GM23338 (cell line): ENCODE results near the gene OR1J2. TPM values are rescaled to one million over a fixed set of nuclear protein-coding genes. Genes with fewer than 3 reads are reported as not detected.

Experiments used
- ATAC-seq: fragments of 200-7000 bp; cut with Tn5 transposase; 3 replicates; pipeline ENCODE4 v1.9.1; 2020
- DNase-seq: peaks from one replicate; pipeline ENCODE4 v3.0.0-alpha.2; 2015; ENCODE audit warnings: low spot score
- H2AFZ ChIP-seq: fragments of 200-600 bp; sonication (generic); 2 replicates; pipeline ENCODE4 v1.8.0; 2016; ENCODE audit warnings: antibody characterized with exemption, mild to moderate bottlenecking, moderate library complexity
- H3F3A ChIP-seq: fragments of 200-600 bp; sonication (generic); replicated peaks from 2 replicates; pipeline ENCODE4 v1.8.0; 2017; ENCODE audit warnings: antibody characterized with exemption, mixed run types, low read depth
- H3K27ac ChIP-seq: fragments of 200-600 bp; sonication (generic); 2 replicates; pipeline ENCODE4 v1.6.1; 2016; ENCODE audit warnings: low read depth
- H3K27me3 ChIP-seq: fragments of 200-600 bp; sonication (generic); 2 replicates; pipeline ENCODE4 v1.8.0; 2016; ENCODE audit warnings: mild to moderate bottlenecking, mixed run types, moderate library complexity; ENCODE audit not compliant: insufficient read depth
- H3K36me3 ChIP-seq: fragments of 200-600 bp; sonication (generic); 2 replicates; pipeline ENCODE4 v1.8.0; 2016; ENCODE audit warnings: mild to moderate bottlenecking; ENCODE audit not compliant: insufficient read depth
- H3K4me1 ChIP-seq: fragments of 200-600 bp; sonication (generic); 2 replicates; pipeline ENCODE4 v1.8.0; 2016; ENCODE audit warnings: mild to moderate bottlenecking, moderate library complexity; ENCODE audit not compliant: insufficient read depth
- H3K4me2 ChIP-seq: fragments of 200-600 bp; sonication (generic); 2 replicates; pipeline ENCODE4 v1.7.1; 2017; ENCODE audit warnings: mixed run types
- H3K4me3 ChIP-seq: fragments of 200-600 bp; sonication (generic); 2 replicates; pipeline ENCODE4 v1.6.1; 2016; ENCODE audit warnings: mixed run types
- H3K79me2 ChIP-seq: fragments of 200-600 bp; sonication (generic); replicated peaks from 2 replicates; pipeline ENCODE4 v1.8.0; 2017; ENCODE audit warnings: mild to moderate bottlenecking; ENCODE audit not compliant: insufficient read depth
- H3K9me2 ChIP-seq: fragments of 200-600 bp; sonication (generic); 2 replicates; pipeline ENCODE4 v1.8.0; 2017; ENCODE audit not compliant: insufficient read depth
- H4K20me1 ChIP-seq: fragments of 200-600 bp; sonication (generic); replicated peaks from 2 replicates; pipeline ENCODE4 v1.8.0; 2017; ENCODE audit warnings: mild to moderate bottlenecking; ENCODE audit not compliant: insufficient read depth
- H3K27ac Mint-ChIP-seq: 2 replicates; pipeline ENCODE4 v1.8.0; 2020; ENCODE audit warnings: inconsistent platforms, mild to moderate bottlenecking, moderate library complexity, mixed read lengths
- H3K27me3 Mint-ChIP-seq: 3 replicates; pipeline ENCODE4 v1.8.0; 2022; ENCODE audit warnings: low read depth, mild to moderate bottlenecking, moderate library complexity, mixed read lengths, inconsistent platforms; ENCODE audit not compliant: insufficient read depth, poor library complexity
- H3K36me3 Mint-ChIP-seq: 3 replicates; pipeline ENCODE4 v1.8.0; 2021; ENCODE audit warnings: low read depth, mild to moderate bottlenecking, inconsistent platforms, moderate library complexity, mixed read lengths
- H3K4me1 Mint-ChIP-seq: 3 replicates; pipeline ENCODE4 v1.8.0; 2020; ENCODE audit warnings: mild to moderate bottlenecking, inconsistent platforms, mixed read lengths
- H3K4me3 Mint-ChIP-seq: 3 replicates; pipeline ENCODE4 v1.8.0; 2021; ENCODE audit warnings: moderate library complexity, mild to moderate bottlenecking, inconsistent platforms, mixed read lengths
- H3K9me3 Mint-ChIP-seq: 3 replicates; pipeline ENCODE4 v1.8.0; 2020; ENCODE audit warnings: moderate library complexity, mild to moderate bottlenecking, inconsistent platforms, mixed read lengths
- CREB1 ChIP-seq: fragments of 250-450 bp; sonication (Bioruptor Pico); IDR thresholded peaks from 2 replicates; pipeline ENCODE4 v1.5.0; 2020; ENCODE audit warnings: low read depth, mild to moderate bottlenecking, moderate library complexity
- CTCF ChIP-seq, 2 experiments: fragments of 200-600 bp in 1 of 2; sonication (generic) in 1 of 2; conservative IDR thresholded peaks; 2 replicates each; pipeline versions ENCODE4 v1.5.1 to v1.6.1; 2016 to 2017; ENCODE audit warnings: antibody characterized with exemption in 2 of 2, low read depth in 2 of 2, mild to moderate bottlenecking in 2 of 2, moderate library complexity in 1 of 2
- EZH2 ChIP-seq: fragments of 200-600 bp; sonication (generic); IDR thresholded peaks from one replicate; pipeline ENCODE4 v1.8.0; 2017; ENCODE audit warnings: antibody characterized with exemption, mild to moderate bottlenecking, low read depth; ENCODE audit not compliant: unreplicated experiment
- EZH2phosphoT487 ChIP-seq: fragments of 200-600 bp; sonication (generic); IDR thresholded peaks from one replicate; pipeline ENCODE4 v1.8.1; 2018; ENCODE audit warnings: antibody characterized with exemption; ENCODE audit not compliant: unreplicated experiment
- JUNB ChIP-seq: IDR thresholded peaks from one replicate; pipeline ENCODE4 v1.6.1; 2016; ENCODE audit warnings: antibody characterized with exemption; ENCODE audit not compliant: unreplicated experiment
- NANOG ChIP-seq: IDR thresholded peaks from 2 replicates; pipeline ENCODE4 v1.6.1; 2016; ENCODE audit warnings: antibody characterized with exemption, borderline replicate concordance
- POLR2AphosphoS5 ChIP-seq: IDR thresholded peaks from 2 replicates; pipeline ENCODE4 v1.6.1; 2016; ENCODE audit warnings: antibody characterized with exemption, low read depth
- REST ChIP-seq: IDR thresholded peaks from one replicate; pipeline ENCODE4 v1.6.1; 2018; ENCODE audit warnings: antibody characterized with exemption; ENCODE audit not compliant: unreplicated experiment
- STAT1 ChIP-seq: IDR thresholded peaks from one replicate; pipeline ENCODE4 v1.6.1; 2016; ENCODE audit warnings: antibody characterized with exemption; ENCODE audit not compliant: unreplicated experiment
- ZNF114 ChIP-seq: fragments of 250-450 bp; sonication (Bioruptor Pico); IDR thresholded peaks from 2 replicates; pipeline ENCODE4 v1.5.0; 2020; ENCODE audit warnings: mild to moderate bottlenecking, moderate library complexity
- ZNF331 ChIP-seq: fragments of 250-450 bp; sonication (Bioruptor Pico); IDR thresholded peaks from 2 replicates; pipeline ENCODE4 v1.5.0; 2020; ENCODE audit warnings: low read depth, mild to moderate bottlenecking, moderate library complexity
- polyA plus RNA-seq: library from polyadenylated mRNA; unstranded; fragments of >200 nt; fragmentation: Nextera tagmentation; extraction: Ambion mirVana; gene quantifications from 2 replicates; pipeline ENCODE4 v1.2.1, GENCODE V29; 2016
- total RNA-seq: library from RNA; depleted of rRNA; stranded (reverse); fragments of >200 nt; shearing (Covaris generic); gene quantifications from 2 replicates; pipeline ENCODE4 v1.2.3, GENCODE V29; 2014
- TF ChIP-seq, protein P1 (sequence below): IDR thresholded peaks from 2 replicates; pipeline ENCODE4 v1.6.1; 2016; ENCODE audit warnings: antibody characterized with exemption
- TF ChIP-seq, protein P2 (sequence below): fragments of 250-450 bp; sonication (Bioruptor Pico); IDR thresholded peaks from 2 replicates; pipeline ENCODE4 v1.5.0; 2020; ENCODE audit warnings: mild to moderate bottlenecking, moderate library complexity

The OR1J2 gene
- total and polyA plus RNA-seq, 2 experiments from 2014 or later: not detected

GRCh38 chr9:122468735-122469134, 41.9 kb upstream of the OR1J2 start:
- TF ChIP-seq ZNF331: no peak
- TF ChIP-seq STAT1: no peak
- no peak for TF ChIP-seq ZNF114 (CRISPR knock-in tag)
- TF ChIP-seq POLR2AphosphoS5: no peak
- TF ChIP-seq, protein P1, sequence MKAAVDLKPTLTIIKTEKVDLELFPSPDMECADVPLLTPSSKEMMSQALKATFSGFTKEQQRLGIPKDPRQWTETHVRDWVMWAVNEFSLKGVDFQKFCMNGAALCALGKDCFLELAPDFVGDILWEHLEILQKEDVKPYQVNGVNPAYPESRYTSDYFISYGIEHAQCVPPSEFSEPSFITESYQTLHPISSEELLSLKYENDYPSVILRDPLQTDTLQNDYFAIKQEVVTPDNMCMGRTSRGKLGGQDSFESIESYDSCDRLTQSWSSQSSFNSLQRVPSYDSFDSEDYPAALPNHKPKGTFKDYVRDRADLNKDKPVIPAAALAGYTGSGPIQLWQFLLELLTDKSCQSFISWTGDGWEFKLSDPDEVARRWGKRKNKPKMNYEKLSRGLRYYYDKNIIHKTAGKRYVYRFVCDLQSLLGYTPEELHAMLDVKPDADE: no peak
- TF ChIP-seq JUNB: no peak
- TF ChIP-seq EZH2phosphoT487: no peak
- no peak for TF ChIP-seq EZH2
- no peak for TF ChIP-seq REST
- TF ChIP-seq CTCF (conservative IDR thresholded peaks at IDR 0.05; ENCODE audit: low read depth in 2 of 2): no peak
- TF ChIP-seq, protein P2, sequence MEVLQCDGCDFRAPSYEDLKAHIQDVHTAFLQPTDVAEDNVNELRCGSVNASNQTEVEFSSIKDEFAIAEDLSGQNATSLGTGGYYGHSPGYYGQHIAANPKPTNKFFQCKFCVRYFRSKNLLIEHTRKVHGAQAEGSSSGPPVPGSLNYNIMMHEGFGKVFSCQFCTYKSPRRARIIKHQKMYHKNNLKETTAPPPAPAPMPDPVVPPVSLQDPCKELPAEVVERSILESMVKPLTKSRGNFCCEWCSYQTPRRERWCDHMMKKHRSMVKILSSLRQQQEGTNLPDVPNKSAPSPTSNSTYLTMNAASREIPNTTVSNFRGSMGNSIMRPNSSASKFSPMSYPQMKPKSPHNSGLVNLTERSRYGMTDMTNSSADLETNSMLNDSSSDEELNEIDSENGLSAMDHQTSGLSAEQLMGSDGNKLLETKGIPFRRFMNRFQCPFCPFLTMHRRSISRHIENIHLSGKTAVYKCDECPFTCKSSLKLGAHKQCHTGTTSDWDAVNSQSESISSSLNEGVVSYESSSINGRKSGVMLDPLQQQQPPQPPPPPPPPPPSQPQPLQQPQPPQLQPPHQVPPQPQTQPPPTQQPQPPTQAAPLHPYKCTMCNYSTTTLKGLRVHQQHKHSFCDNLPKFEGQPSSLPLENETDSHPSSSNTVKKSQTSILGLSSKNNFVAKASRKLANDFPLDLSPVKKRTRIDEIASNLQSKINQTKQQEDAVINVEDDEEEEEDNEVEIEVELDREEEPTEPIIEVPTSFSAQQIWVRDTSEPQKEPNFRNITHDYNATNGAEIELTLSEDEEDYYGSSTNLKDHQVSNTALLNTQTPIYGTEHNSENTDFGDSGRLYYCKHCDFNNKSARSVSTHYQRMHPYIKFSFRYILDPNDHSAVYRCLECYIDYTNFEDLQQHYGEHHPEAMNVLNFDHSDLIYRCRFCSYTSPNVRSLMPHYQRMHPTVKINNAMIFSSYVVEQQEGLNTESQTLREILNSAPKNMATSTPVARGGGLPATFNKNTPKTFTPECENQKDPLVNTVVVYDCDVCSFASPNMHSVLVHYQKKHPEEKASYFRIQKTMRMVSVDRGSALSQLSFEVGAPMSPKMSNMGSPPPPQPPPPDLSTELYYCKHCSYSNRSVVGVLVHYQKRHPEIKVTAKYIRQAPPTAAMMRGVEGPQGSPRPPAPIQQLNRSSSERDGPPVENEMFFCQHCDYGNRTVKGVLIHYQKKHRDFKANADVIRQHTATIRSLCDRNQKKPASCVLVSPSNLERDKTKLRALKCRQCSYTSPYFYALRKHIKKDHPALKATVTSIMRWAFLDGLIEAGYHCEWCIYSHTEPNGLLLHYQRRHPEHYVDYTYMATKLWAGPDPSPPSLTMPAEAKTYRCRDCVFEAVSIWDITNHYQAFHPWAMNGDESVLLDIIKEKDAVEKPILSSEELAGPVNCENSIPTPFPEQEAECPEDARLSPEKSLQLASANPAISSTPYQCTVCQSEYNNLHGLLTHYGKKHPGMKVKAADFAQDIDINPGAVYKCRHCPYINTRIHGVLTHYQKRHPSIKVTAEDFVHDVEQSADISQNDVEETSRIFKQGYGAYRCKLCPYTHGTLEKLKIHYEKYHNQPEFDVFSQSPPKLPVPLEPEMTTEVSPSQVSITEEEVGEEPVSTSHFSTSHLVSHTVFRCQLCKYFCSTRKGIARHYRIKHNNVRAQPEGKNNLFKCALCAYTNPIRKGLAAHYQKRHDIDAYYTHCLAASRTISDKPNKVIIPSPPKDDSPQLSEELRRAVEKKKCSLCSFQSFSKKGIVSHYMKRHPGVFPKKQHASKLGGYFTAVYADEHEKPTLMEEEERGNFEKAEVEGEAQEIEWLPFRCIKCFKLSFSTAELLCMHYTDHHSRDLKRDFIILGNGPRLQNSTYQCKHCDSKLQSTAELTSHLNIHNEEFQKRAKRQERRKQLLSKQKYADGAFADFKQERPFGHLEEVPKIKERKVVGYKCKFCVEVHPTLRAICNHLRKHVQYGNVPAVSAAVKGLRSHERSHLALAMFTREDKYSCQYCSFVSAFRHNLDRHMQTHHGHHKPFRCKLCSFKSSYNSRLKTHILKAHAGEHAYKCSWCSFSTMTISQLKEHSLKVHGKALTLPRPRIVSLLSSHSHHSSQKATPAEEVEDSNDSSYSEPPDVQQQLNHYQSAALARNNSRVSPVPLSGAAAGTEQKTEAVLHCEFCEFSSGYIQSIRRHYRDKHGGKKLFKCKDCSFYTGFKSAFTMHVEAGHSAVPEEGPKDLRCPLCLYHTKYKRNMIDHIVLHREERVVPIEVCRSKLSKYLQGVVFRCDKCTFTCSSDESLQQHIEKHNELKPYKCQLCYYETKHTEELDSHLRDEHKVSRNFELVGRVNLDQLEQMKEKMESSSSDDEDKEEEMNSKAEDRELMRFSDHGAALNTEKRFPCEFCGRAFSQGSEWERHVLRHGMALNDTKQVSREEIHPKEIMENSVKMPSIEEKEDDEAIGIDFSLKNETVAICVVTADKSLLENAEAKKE (CRISPR knock-in tag): no peak
- TF ChIP-seq NANOG: no peak
- no peak for TF ChIP-seq CREB1
- Mint-ChIP-seq H3K4me3 (no peak overlapping the region), H3K36me3 (no peaks in the 10 kb centered on the region), H3K27ac (no peak overlapping the region), H3K27me3 (no peaks in the 10 kb centered on the region), H3K4me1 (no peaks in the 10 kb centered on the region; the same call in 2 of the 3 replicates), H3K9me3 (peaks cover 64% of the 10 kb centered on the region)
- H3F3A ChIP-seq: no peaks in the 10 kb centered on the region
- no peaks in the 10 kb centered on the region for H3K36me3 ChIP-seq
- H3K27me3 ChIP-seq: no peaks in the 10 kb centered on the region
- H3K4me2 ChIP-seq: no peak overlapping the region
- no peaks in the 10 kb centered on the region for H3K9me2 ChIP-seq
- no peaks in the 10 kb centered on the region for H3K4me1 ChIP-seq
- no peaks in the 10 kb centered on the region for H4K20me1 ChIP-seq
- no peak overlapping the region for H2AFZ ChIP-seq
- no peak for DNase-seq
- ATAC-seq: no peak
- no peak overlapping the region for H3K27ac ChIP-seq
- no peaks in the 10 kb centered on the region for H3K79me2 ChIP-seq
- H3K4me3 ChIP-seq: no peak overlapping the region
